Activated CD4-positive, alpha-beta T cell treated with anti-CD3 and anti-CD28 coated beads, Interleukin-2, amount 50 U/mL, for 24 hours (primary cell): ENCODE data around the gene PLCL1.
A peak's percentile ranks its signal among the peaks of the same experiment; 100 is the strongest.

ENCODE experiments used
- DNase-seq, 2 donors: peaks; one replicate each; pipeline ENCODE4 v3.0.0-alpha.2; 2020; ENCODE audit warnings: low read depth in 1 of 2, low spot score in 1 of 2

PLCL1 gene

GRCh38 chr2:198102120-198102519 lies 297.7 kb downstream of the PLCL1 start:
- DNase-seq = no peak

DNA sequence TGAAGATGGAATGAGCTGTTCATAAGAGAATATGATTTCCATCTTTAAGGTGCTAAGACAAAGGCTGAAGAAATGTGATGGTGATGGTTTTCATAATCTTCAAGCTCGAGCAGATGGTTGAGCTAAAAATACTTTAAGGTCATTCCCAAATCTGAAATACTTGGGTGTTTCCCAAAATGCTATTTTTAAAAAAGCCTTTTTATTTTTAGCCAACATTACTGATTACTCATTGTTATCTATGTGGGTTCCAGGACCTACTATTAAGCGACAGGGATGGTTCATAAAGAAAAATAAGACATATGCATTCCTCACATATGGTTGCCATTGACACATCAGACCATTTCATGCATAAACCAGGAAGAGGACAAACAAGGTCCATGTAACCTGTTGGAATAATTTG lies 298.5 kb downstream of the PLCL1 start:
- DNase-seq = no peak

- no peak for DNase-seq
Measured at GRCh38 chr2:198106621-198107385, 302.4 kb downstream of the PLCL1 start.

DNA sequence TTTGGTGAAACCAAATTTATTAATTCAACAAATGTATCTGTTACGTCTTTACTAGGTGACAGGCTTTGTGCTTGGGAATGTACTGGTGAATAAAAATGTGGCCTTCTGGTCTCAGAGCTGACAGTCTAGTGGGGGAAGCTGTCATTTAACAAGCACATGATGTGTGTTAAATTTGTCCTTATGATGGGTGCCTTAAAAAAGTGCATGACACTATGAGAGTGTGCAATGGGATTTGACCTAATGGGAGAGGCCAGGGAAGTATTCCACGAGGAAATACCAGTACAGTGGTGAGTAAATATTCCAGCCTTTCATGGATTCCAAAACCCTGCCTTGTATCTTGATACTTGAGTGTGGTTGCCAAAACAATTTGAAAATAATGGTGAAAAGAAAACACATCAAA lies 308.9 kb downstream of the PLCL1 start:
- DNase-seq = no peak

- DNase-seq = no peak
Measured at GRCh38 chr2:198114064-198114463, 309.7 kb downstream of the PLCL1 start.

- DNase-seq = no peak
Measured at GRCh38 chr2:198115201-198115600, 310.8 kb downstream of the PLCL1 start.

DNA sequence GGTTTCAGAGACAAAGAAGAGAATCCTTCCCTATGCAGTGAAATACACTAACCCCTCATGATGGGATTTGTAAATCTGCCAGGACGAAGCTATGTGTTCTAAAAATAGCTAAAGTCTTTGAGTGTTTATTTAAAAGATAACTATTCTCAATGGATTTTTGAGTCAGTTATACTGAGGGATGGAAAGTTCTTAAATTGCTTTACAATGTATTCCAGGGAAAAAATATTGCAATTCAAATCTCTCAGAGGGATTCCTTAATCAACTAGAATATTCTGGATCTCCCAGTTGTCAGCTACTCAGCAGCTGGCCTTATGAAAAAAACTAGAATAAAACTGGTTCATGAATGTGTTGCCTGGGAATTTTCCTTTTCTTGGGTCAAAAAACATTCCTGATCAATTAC lies 312.4 kb downstream of the PLCL1 start:
- DNase-seq = no peak

DNA sequence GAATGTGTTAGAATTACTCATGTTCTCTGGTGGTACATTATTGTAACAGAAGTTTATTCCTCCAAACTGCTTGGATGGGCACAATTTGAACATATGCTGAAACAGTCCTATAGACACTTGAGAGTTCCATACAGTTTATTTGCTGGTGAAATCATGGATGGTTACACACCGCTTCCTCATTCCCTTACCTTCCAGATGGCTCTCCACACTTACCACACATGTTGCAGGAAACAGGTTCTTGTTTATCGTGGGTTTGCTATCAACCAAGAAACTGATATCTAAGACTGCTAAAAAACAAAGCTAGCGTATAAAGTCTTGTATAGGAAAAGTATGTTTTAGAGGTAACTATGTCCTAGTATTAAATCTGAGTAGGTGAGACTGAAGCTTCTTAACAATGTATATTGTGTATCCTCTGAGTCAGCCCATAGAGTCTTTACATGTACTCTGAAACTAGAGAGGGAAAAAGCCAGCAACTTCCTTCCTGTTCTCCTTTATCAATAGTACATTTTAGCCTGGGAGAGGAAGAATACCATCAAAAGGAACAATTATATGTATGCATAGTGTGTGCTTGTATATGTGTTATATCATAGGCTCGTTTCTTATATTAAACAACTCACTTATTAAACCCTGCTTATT lies 313.1 kb downstream of the PLCL1 start:
- no peak for DNase-seq

DNA sequence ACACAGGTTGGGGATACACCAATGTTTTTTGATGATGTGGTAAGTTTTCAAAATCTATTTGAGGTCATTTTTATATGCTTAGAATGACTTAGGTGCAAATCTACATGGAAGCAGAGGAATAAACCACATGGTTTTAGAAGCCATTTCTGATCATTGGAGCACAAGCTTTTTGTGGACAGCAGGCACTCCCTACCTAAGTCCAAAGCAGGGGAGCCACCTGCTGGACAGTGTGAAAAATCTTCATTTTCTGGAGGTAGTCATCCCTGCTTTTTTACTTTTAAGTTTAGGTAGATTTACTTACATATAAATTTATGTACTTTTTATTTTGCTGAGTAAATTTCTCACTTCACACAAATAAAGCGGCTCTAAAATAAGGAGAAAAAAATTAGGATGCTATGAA lies 323.2 kb downstream of the PLCL1 start:
- peak in 1 of 2 donors; percentile 41 for DNase-seq

DNA sequence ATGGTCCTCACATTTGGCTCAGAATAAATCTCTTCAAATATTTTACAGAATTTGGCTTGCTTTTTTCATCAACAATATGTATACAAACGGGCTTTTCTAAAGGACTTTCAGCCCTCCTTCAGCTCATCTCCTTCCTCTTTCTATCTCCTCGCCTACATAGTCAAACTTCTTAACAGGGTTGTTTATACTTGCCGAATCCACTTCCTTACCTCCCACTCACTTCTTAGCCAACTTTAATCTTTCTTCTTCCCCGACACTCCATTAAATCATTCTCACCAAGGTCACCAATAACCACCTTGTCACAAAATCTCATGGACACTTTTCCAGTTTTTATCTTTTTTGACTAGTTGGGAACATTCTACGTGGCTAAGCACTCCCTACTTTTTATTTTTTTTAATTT lies 325.2 kb downstream of the PLCL1 start:
- no peak for DNase-seq

GRCh38 chr2:198134293-198134955 lies 330.0 kb downstream of the PLCL1 start:
- DNase-seq = no peak

GRCh38 chr2:198135481-198135934 lies 331.1 kb downstream of the PLCL1 start:
- DNase-seq = no peak

DNA sequence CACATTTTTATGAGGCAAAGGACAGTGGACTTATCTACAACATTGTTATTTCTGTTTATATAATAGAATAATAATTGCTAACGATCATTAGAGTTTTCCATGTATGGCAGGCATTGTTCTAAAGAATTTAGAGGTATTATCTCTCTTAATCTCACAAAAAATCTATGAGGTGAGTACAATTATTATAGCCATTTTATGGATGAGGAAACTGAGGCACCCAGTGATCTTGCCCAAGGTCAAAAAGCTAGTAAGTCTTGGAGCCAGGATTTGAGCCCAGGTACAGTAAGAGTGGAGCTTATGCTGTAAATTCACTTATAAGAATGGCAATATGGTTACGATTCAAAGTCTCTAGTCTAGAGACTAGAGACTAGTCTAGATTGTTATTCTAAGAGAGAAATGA lies 331.7 kb downstream of the PLCL1 start:
- DNase-seq = no peak

DNA sequence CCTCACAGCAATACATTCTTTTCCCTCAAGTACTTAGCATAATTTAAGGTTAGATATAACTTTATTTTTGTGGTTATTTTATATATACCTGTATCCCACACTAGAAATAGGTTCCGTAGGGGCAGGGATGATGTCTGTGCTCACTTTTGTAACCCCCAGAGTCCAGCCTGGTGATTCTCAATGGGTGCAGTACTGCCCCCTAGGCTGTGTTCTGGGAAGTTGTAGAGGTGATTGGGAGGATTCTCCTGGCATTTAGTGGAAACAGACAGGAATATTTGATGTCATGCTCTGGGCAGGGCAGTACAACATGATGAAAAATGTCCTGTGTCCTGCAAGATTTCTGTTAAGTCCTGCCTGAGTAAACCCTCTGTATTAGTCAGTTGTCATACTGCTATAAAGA lies 333.3 kb downstream of the PLCL1 start:
- DNase-seq = no peak

- no peak for DNase-seq
Measured at GRCh38 chr2:198141726-198142125, 337.3 kb downstream of the PLCL1 start.

DNA sequence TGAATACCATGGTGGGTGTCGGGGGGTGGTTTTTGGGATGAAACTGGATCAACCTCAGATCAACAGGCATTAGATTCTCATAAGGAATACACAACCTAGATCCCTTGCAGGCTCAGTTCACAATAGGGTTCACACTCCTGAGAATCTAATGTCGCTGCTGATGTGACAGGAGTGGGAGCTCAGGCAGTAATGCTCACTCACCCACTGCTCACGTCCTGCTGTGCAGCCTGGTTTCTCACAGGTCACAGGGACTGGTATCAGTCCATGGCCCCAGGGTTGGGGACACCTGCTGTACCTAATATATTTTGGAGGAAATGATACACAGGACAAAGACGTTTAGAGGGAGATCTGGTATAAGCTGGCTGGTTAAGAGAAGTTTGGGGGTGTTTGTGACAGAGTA lies 338.8 kb downstream of the PLCL1 start:
- DNase-seq = no peak

GRCh38 chr2:198143793-198144192 lies 339.4 kb downstream of the PLCL1 start:
- no peak for DNase-seq

- no peak for DNase-seq
Measured at GRCh38 chr2:198144660-198145059, 340.3 kb downstream of the PLCL1 start.

DNA sequence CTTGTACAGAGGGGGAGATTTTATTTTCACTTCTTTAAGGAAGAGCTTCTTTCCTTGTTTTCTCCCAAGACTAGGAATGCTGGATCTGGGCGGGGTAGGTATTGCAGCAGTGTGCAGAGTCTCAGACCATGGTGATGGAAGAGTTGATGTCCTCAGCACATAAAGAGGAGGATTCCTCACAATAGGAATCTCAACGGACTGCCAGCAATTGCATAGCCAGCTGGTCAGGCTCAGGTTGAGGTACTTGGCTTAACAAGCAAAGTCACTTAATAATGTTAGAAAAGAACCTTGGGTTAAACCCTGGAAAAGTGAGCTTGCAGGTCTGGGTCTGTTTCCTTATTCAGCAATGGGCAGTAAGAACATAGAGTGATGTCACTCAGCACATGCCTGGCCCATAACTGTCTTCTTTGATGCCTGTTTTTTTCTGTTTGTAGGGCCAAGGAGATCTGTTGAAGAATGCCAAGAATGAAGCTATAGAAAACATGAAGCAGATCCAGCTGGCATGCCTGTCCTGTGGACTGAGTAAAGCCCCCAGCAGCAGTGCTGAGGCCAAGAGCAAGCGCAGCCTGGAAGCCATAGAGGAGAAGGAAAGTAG lies 342.1 kb downstream of the PLCL1 start:
- no peak for DNase-seq

DNA sequence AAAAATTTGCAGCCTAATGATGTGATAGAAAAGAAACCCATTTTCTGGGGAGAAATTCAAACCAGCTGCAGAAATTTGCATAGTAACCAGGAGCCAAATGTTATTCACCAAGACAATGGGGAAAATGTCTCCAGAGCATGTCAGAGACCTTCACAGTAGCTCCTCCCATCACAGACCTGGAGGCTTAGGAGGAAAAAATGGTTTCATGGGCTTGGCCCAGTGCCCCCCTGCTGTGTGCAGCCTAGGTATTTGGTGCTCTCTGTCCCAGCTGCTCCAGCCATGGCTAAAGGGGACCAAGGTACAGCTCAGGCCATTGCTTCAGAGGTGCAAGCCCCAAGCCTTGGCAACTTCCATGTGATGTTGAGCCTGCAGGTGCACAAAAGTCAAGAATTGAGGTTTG lies 352.9 kb downstream of the PLCL1 start:
- no peak for DNase-seq

GRCh38 chr2:198161151-198161550 lies 356.8 kb downstream of the PLCL1 start:
- no peak for DNase-seq

DNA sequence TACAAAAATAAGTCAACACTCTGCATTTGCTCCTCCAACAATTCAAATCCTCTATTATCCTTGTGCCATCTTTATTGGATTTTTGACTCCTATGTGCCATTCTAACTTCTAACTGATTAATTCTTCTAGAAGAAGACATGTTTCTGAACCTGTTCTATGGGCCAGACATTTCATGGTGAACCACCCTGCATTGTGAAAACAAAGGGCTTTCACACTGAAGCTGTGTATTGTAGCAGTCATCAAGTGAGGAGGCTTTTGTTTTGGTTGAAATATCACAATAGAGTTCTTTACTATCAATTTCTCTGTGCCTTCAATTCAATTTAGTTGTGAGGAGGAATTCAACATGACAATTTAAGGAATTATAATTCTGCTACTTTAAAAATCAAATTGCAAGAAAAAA lies 357.9 kb downstream of the PLCL1 start:
- DNase-seq = no peak
